Measurements from ENCODE around the gene LDLRAD4. TPM values are rescaled to one million over a fixed set of nuclear protein-coding genes. Genes with fewer than 3 reads are reported as not detected.

Gene LDLRAD4
- total RNA-seq, 1 experiment from 2014 or later: 3.6 TPM

GRCh38 chr18:13415736-13416135 is 197.2 kb downstream of the LDLRAD4 start:
- Histone ChIP-seq H3K27me3 (replicated peaks; ENCODE audit: insufficient read depth, low read depth, low read length, poor library complexity) (no peaks in the 10 kb centered on the region), H3K36me3 (ENCODE audit: insufficient read depth, low read length, poor library complexity, severe bottlenecking) (no peaks in the 10 kb centered on the region), H3K27ac (ENCODE audit: low read depth, low read length, poor library complexity, severe bottlenecking) (no peak overlapping the region), H3K9me3 (ENCODE audit: low read depth, low read length, poor library complexity, severe bottlenecking) (peaks cover 5% of the 10 kb centered on the region), H3K4me3 (ENCODE audit: low read depth, low read length, poor library complexity, severe bottlenecking) (no peak overlapping the region), H3K4me1 (ENCODE audit: insufficient read depth, low read length, poor library complexity, severe bottlenecking) (no peaks in the 10 kb centered on the region)
- TF ChIP-seq EZH2 (IDR thresholded peaks at IDR 0.05; ENCODE audit: borderline replicate concordance, low read depth, low read length, poor library complexity, severe bottlenecking) (no peak), CTCF (conservative IDR thresholded peaks at IDR 0.05; ENCODE audit: low read depth, low read length) (no peak)
- DNase-seq (ENCODE audit: low spot score): no peak
- intact Hi-C loops (cut with micrococcal nuclease; ENCODE audit: unreplicated experiment): no loop called here
- no TSS peak for BruUV-seq (replicated peaks)
- ChIA-PET POLR2A (ENCODE audit: low non-redundant PET) (no interaction called here), CTCF (no interaction called here)

DNA sequence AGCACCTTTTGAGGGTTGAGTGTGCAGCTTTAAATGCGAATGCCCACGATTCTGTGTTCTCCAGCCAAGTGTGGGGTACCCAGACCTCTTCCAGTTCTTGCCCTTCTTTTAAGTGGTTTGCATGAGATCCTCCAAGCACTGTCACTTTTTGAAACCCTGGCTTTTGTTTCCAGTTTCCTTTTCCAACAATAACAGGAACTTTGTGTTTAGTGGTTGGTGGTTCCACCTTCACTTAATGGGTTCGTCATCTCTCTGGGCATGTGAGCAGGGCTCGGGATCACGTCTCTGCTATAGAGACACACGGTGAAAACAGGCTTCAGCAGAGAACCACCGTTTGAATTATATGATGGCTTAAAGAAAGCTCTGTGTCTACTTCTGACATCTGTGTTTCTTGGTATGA is 197.6 kb downstream of the LDLRAD4 start:
- CTCF ChIA-PET: no interaction called here
- TF ChIP-seq CTCF (conservative IDR thresholded peaks at IDR 0.05; ENCODE audit: low read depth, low read length): no peak
- TF ChIP-seq EZH2 (IDR thresholded peaks at IDR 0.05; ENCODE audit: borderline replicate concordance, low read depth, low read length, poor library complexity, severe bottlenecking): no peak
- POLR2A ChIA-PET (ENCODE audit: low non-redundant PET): no interaction called here
- no TSS peak for BruUV-seq (replicated peaks)
- no peaks in the 10 kb centered on the region for H3K27me3 ChIP-seq (replicated peaks; ENCODE audit: insufficient read depth, low read depth, low read length, poor library complexity)
- H3K4me3 ChIP-seq (ENCODE audit: low read depth, low read length, poor library complexity, severe bottlenecking): no peak overlapping the region
- H3K4me1 ChIP-seq (ENCODE audit: insufficient read depth, low read length, poor library complexity, severe bottlenecking): no peaks in the 10 kb centered on the region
- intact Hi-C loops (cut with micrococcal nuclease; ENCODE audit: unreplicated experiment): no loop called here
- peaks cover 5% of the 10 kb centered on the region for H3K9me3 ChIP-seq (ENCODE audit: low read depth, low read length, poor library complexity, severe bottlenecking)
- no peaks in the 10 kb centered on the region for H3K36me3 ChIP-seq (ENCODE audit: insufficient read depth, low read length, poor library complexity, severe bottlenecking)
- no peak for DNase-seq (ENCODE audit: low spot score)
- H3K27ac ChIP-seq (ENCODE audit: low read depth, low read length, poor library complexity, severe bottlenecking): no peak overlapping the region

GRCh38 chr18:13416848-13417247 is 198.3 kb downstream of the LDLRAD4 start:
- intact Hi-C loops (cut with micrococcal nuclease; ENCODE audit: unreplicated experiment): no loop called here
- DNase-seq (ENCODE audit: low spot score): no peak
- POLR2A ChIA-PET (ENCODE audit: low non-redundant PET): no interaction called here
- Histone ChIP-seq H3K27me3 (replicated peaks; ENCODE audit: insufficient read depth, low read depth, low read length, poor library complexity) (no peaks in the 10 kb centered on the region), H3K4me3 (ENCODE audit: low read depth, low read length, poor library complexity, severe bottlenecking) (no peak overlapping the region), H3K27ac (ENCODE audit: low read depth, low read length, poor library complexity, severe bottlenecking) (no peak overlapping the region), H3K9me3 (ENCODE audit: low read depth, low read length, poor library complexity, severe bottlenecking) (peaks cover 5% of the 10 kb centered on the region), H3K4me1 (ENCODE audit: insufficient read depth, low read length, poor library complexity, severe bottlenecking) (no peaks in the 10 kb centered on the region), H3K36me3 (ENCODE audit: insufficient read depth, low read length, poor library complexity, severe bottlenecking) (no peaks in the 10 kb centered on the region)
- TF ChIP-seq CTCF (conservative IDR thresholded peaks at IDR 0.05; ENCODE audit: low read depth, low read length): no peak
- TF ChIP-seq EZH2 (IDR thresholded peaks at IDR 0.05; ENCODE audit: borderline replicate concordance, low read depth, low read length, poor library complexity, severe bottlenecking): no peak
- no TSS peak for BruUV-seq (replicated peaks)
- CTCF ChIA-PET: no interaction called here

All from A673 (cell line).